ENCODE results near the gene IMMP2L.

Gene IMMP2L

DNA sequence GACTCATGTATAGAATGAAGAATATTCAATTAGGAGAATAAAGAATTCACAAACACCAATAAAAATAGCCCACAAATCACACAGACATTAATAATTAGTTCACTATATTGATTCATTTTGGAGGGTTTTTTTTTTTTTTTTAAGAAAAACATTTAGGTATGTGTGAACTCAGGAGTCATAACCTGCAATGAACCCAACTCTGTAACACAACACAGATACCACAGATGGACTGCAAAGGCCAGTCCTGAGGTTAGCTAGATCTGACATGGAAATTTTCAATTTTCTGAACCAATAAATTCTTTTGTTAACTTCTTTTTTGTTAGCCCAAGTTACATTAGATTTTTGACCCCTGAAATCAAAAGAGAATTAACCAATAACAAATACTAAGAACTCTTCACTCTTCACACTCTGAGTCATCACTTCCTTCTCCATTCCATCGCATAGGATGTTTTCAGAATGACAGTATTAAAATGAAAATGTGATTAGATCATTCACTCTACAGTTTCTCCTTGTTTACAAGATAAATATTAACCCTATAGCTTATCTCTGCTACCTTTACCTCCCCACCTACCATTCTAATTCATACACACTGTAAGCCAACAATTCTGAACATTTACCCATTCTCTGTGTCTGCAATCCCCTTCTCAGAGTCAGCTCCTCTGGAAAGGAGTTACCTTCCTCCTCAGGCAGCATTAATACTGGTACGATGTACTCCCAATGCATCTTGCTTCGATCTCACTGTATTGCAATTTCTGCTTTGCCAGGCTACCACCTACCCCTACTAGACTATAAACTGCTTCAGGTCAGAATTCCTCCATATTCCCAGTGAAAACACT lies 329.8 kb downstream of the IMMP2L start:
- TF ChIP-seq CTCF (IDR thresholded peaks at IDR 0.05; ENCODE audit: unreplicated experiment in 3 of 3), result no peak
- Mint-ChIP-seq H3K27ac (no peak overlapping the region), H3K4me1 (no peaks in the 10 kb centered on the region), H3K9me3 (peaks cover 4% of the 10 kb centered on the region), H3K4me3 (no peak overlapping the region), H3K27me3 (ENCODE audit: low read depth) (no peaks in the 10 kb centered on the region), H3K36me3 (ENCODE audit: low read depth) (peaks cover 5% of the 10 kb centered on the region)

DNA sequence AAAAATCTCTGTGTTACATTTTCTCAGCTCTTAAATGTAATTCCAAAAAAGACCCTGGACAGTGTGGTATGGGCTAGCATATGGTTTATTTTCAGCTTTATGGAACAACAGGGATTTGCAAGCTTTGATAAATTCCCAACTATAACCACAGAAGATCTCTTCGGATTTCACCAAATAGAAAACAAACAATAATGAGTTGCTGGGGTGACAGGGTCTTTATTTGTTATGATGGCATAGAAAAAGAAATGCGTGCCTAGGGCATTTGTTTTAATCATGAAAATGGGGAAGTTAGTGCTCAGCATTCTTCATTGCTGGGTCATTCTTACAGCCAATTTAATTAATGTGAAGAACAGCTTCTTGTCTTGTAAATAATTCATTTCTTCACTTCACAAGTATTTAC lies 332.4 kb downstream of the IMMP2L start:
- Mint-ChIP-seq H3K4me3 (no peak overlapping the region), H3K4me1 (peaks cover 4% of the 10 kb centered on the region), H3K9me3 (no peaks in the 10 kb centered on the region), H3K27ac (no peak overlapping the region), H3K27me3 (ENCODE audit: low read depth) (no peaks in the 10 kb centered on the region), H3K36me3 (ENCODE audit: low read depth) (no peaks in the 10 kb centered on the region)
- TF ChIP-seq CTCF (IDR thresholded peaks at IDR 0.05; ENCODE audit: unreplicated experiment in 3 of 3), result no peak

GRCh38 chr7:111229181-111229740 lies 333.0 kb downstream of the IMMP2L start:
- no peaks in the 10 kb centered on the region for H3K27me3 Mint-ChIP-seq (ENCODE audit: low read depth)
- no peak overlapping the region for H3K4me3 Mint-ChIP-seq
- H3K9me3 Mint-ChIP-seq, result no peaks in the 10 kb centered on the region
- H3K36me3 Mint-ChIP-seq (ENCODE audit: low read depth), result no peaks in the 10 kb centered on the region
- no peak for TF ChIP-seq CTCF (IDR thresholded peaks at IDR 0.05; ENCODE audit: unreplicated experiment in 3 of 3)
- no peak overlapping the region for H3K27ac Mint-ChIP-seq
- H3K4me1 Mint-ChIP-seq, result peaks cover 4% of the 10 kb centered on the region

DNA sequence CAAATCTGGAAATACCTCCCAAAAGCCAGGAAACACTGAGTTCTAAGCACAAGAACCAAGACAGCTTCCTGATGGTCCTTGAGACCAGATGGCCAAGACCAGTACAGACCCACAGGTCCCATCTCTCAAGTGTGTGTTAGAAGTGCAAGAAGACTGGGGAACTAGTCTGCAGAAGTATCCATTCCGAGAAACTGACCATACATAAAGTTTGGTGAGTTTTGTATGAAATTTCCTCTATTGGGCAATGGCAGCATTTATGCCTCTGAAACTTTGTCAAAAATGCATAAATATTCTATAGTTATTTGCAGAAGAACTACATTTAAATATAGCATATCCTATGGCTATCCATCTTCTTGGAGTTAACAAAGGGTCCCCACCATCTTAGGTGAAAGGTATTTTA lies 333.9 kb downstream of the IMMP2L start:
- Mint-ChIP-seq H3K27ac (no peak overlapping the region), H3K4me3 (no peak overlapping the region), H3K27me3 (ENCODE audit: low read depth) (no peaks in the 10 kb centered on the region), H3K9me3 (no peaks in the 10 kb centered on the region), H3K4me1 (peaks cover 4% of the 10 kb centered on the region), H3K36me3 (ENCODE audit: low read depth) (no peaks in the 10 kb centered on the region)
- no peak for TF ChIP-seq CTCF (IDR thresholded peaks at IDR 0.05; ENCODE audit: unreplicated experiment in 3 of 3)

GRCh38 chr7:111226800-111227199 lies 335.5 kb downstream of the IMMP2L start:
- Mint-ChIP-seq H3K9me3 (no peaks in the 10 kb centered on the region), H3K27me3 (ENCODE audit: low read depth) (no peaks in the 10 kb centered on the region), H3K36me3 (ENCODE audit: low read depth) (no peaks in the 10 kb centered on the region), H3K4me3 (no peak overlapping the region), H3K4me1 (peaks cover 4% of the 10 kb centered on the region), H3K27ac (no peak overlapping the region)
- TF ChIP-seq CTCF (IDR thresholded peaks at IDR 0.05; ENCODE audit: unreplicated experiment in 3 of 3), result no peak
